GM12873 (cell line): ENCODE measurements around the gene CSAG3.
"Not testable (repeated sequence)": the region's sequence is repeated elsewhere in the genome, so short reads cannot be mapped to it uniquely, and the experiment has no call there.

Source experiments
- CTCF ChIP-seq: IDR thresholded peaks from 2 replicates; pipeline ENCODE4 v1.5.1; 2012; ENCODE audit warnings: low read depth, mild to moderate bottlenecking, moderate library complexity, low read length, control low read depth; ENCODE audit not compliant: insufficient read depth; ENCODE audit errors: missing control alignments

Gene CSAG3

GRCh38 chrX:152758918-152759317 is at the start of gene CSAG3:
CSAG3 (plus strand) TSS chrX:152759218.
- TF ChIP-seq CTCF, result not testable (repeated sequence)

- TF ChIP-seq CTCF, result not testable (repeated sequence)
These were observed 44.9 kb upstream of the CSAG3 start, which contains the start of gene MAGEA2B for GRCh38 chrX:152713815-152714787. MAGEA2B (plus strand) TSS chrX:152714628; CDS start chrX:152717107, 2,479 bp downstream.

- no peak for TF ChIP-seq CTCF
These were observed 33.6 kb upstream of the CSAG3 start for GRCh38 chrX:152725409-152725808.

- no peak for TF ChIP-seq CTCF
These were observed 25.6 kb upstream of the CSAG3 start, which contains the start of the genes CSAG1 and MAGEA12 for GRCh38 chrX:152733261-152733975. CSAG1 (minus strand) TSS chrX:152733721; CDS start chrX:152732460, 1,261 bp downstream. MAGEA12 (plus strand) TSS chrX:152733757; CDS start chrX:152736162, 2,405 bp downstream.

GRCh38 chrX:152735101-152735500 is 23.9 kb upstream of the CSAG3 start:
- no peak for TF ChIP-seq CTCF

GRCh38 chrX:152735860-152736511 is 23.0 kb upstream of the CSAG3 start:
- no peak for TF ChIP-seq CTCF
